Stimulated activated CD4-positive, alpha-beta T cell treated with anti-CD3 and anti-CD28 coated beads, Interleukin-2, amount 100 ng/mL, for 48 hours (primary cell): Measurements from ENCODE around the gene OR1L4.

Source experiments
- DNase-seq, 2 donors: peaks; one replicate each; pipeline ENCODE4 v3.0.0-alpha.2; 2020

OR1L4 gene, protein sequence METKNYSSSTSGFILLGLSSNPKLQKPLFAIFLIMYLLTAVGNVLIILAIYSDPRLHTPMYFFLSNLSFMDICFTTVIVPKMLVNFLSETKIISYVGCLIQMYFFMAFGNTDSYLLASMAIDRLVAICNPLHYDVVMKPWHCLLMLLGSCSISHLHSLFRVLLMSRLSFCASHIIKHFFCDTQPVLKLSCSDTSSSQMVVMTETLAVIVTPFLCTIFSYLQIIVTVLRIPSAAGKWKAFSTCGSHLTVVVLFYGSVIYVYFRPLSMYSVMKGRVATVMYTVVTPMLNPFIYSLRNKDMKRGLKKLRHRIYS

DNA sequence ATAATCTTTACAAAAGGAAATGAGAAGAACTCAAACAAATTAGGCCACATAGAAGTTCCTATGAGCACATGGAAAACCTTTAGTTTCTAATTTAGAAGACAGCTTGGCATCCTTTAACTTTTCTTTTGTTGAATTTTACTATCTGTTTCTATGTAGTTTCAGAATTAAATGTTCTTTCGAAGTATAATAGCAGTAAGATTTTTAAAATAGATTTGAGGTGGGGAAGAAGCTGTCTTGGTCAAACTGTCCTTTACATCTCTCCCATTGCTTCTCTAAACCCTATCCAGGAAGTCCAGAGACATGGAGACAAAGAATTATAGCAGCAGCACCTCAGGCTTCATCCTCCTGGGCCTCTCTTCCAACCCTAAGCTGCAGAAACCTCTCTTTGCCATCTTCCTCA lies at the start of gene OR1L4:
Gene OR1L4 (plus strand): TSS at position 301 of the 400 bp plus-strand sequence. CDS start 0 bp downstream, at position 301.
- DNase-seq: no peak

DNA sequence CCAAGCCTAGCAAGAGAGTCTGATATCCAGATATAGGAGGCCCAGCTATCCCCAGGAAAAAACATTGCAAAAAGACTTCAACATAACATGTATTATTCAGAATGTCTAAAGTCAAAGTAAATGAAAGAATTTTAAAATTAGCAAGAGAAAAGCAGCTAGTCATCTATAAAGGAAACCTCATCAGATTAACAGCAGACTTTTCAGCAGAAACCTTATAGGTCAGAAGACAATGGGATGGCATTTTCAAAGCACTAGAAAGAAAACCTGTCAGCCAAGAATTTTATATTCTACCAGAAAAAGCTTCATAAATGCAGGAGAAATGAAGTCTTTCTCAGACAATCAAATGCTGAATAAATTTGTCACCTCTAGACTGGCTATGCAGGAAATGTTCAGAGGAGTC lies 38.9 kb upstream of the OR1L4 start:
- no peak for DNase-seq

DNA sequence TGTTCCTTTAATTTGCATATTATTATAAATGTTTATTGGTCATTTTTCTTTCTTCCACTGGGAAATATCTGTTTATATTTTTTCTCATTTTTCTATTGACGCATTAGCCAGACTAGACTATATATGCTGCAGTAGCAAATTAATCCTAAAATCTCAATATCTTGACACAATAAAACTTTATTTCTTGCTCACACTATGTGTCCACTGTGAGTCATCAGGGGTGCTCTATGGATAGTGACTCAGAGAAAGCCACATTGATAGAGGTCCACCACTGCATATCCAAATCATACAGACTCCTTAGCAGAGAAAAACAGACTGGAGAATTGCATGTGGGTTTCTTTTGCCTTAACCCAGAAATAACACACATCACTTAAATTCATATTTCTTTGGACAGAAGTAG lies 28.1 kb upstream of the OR1L4 start:
- DNase-seq: no peak

DNA sequence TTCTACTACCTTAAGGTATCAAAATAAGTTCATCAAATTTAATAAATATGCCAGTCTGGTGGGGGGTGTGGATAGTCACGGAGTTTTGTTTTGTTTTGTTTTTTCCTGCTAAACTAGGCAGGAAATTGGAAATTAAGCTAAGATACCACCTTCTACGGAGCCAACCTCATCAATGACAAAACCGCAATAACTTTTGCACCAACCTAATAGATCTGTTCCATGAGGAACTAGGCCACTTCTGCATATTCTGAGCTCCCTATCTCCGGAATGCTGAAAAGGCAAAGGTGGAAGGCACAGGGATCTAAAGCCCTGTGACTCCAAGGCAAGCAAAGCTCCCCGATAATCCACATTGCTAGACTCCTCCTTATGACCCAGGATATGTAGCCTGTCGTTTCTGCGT lies 5.8 kb upstream of the OR1L4 start:
- DNase-seq: no peak

DNA sequence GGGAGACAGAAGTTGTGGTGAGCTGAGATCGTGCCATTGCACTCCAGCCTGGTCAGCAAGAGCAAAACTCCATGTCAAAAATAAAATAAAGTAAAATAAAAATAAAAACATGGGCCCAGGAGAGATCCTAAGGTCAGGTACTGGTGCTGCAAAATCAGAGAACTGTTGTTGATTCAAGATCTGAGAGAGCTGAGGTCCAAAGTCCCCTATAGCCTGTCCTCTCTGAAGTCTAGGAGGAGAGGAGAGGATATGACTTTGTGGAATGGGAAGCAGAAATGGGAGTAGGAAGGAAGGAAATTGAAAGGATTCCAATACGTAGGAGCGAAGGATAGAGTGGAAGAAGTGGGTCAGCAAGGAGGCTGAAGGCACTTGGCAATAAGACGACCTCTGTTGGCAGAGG lies 4.6 kb upstream of the OR1L4 start:
- DNase-seq: no peak

DNA sequence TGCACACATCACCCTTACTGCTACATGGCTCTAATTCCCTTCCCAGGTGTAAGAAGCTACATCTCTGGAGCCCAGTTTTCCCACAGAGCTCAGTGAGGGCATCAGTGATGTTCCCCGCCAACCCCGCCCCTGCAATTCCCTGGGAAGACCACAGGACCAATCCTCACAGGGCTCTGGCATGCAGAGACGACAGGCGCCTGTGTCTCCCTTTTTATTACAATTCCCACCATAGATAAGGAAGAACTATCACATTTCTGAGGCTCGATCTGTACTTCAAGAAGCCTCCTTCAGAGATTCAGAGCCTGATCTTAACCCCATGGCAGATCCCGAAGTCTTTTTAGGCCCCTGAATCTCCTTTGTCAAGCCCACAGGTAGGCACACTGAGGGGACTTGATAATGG lies 18.2 kb downstream of the OR1L4 start, which contains the start of gene OR1L6:
Gene OR1L6 (plus strand): TSS at position 301 of the 400 bp plus-strand sequence. CDS start 7,545 bp downstream, outside the sequence.
- no peak for DNase-seq

DNA sequence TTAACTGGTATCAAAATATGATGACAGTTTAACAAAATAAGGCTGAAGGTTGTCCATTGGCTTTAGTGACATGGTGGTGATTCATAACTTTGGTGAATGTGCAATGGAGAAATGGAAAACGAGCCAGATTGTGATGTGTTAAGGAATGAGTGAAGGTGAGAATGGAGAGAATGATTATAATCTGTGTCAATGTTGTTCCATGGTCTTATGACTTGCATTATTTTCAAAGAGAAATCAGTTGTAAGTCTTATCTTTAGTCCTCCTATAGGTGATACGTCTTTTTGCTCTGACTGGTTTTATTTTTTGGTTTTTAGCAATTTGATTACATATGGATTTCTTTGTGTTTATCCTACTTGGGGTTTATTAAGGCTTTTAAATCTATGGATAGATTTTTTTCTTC lies 31.0 kb downstream of the OR1L4 start:
- DNase-seq: no peak

DNA sequence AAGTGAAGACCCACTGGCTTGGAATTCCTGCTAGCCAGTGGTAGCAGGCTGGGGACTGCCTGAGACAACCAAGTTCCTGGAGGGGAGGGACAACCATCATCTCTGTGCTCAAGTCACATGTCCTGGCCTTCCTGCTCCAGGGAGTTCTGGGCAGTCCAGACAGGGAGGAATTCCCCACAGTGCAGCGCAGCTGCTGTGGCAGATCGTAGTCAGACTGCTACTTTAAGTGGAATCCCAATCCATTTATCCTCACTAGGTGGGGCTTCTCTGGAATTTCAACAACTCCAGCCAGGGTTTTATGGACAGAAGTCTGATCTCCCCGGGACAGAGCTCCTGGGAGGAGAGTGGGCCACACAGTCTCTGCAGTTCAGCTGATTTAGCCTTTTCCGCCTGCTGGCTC lies 44.0 kb downstream of the OR1L4 start:
- DNase-seq: no peak
